ENCODE data around the gene TGFBI. TPM values are rescaled to one million over a fixed set of nuclear protein-coding genes. Genes with fewer than 3 reads are reported as not detected.

TGFBI gene
- total and polyA plus RNA-seq, 9 donors, result 164 to 351 (median 213) TPM

DNA sequence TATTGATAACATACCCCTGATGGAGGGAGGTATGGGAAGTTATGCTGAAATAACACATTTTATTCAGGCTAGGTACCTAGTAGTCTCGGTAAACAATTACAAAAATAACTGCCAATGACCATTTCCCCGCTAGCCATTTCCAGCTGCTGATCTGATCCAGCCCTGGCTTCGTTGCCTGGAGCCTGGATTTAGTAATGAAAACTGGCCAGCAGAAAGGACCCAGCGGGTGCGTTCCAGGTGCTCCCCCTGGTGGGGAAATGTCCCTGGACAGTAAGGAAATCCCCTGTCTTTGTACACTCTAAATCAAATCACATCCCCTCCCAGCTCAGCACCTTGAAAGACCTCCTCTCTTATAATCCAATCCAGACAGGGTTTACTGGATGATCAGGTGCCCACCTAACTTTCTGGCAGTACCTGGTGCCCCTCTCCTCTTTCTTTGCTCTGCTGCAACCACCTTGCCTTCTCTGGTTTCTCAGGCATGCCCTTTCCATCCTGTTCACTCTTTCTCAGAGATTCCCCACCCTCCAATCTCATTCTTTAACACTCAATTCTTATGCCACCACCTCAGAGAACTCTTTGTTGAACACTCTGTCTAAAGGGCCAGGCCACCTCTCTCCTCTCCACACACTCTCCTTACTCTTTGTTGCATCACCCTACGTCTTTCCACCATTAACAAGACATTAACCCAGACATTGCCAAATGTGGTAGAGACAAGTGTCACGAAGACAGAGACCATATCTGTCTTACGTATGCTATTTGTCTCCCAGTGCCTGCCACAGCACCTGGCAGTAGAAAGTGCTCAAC lies 53.8 kb downstream of the TGFBI start:
- no peak overlapping the region for H3K27ac ChIP-seq (ENCODE audit: low read length)
- WGBS (ENCODE audit: insufficient coverage), result 60% methylated on average over 2 of the region's 8 CpGs
- peaks cover 8% of the 10 kb centered on the region for H3K4me1 ChIP-seq (ENCODE audit: control insufficient read depth, insufficient read depth, low read length)
- H3K27me3 ChIP-seq (ENCODE audit: control insufficient read depth, insufficient read depth, low read length), result no peaks in the 10 kb centered on the region
- peak; percentile 91 for DNase-seq
- H3K9me3 ChIP-seq (replicated peaks; ENCODE audit: control insufficient read depth, low read depth, low read length), result no peaks in the 10 kb centered on the region
- H3K36me3 ChIP-seq (ENCODE audit: control insufficient read depth, insufficient read depth, low read length), result no peaks in the 10 kb centered on the region
- no peak overlapping the region for H3K4me3 ChIP-seq (ENCODE audit: low read length)

DNA sequence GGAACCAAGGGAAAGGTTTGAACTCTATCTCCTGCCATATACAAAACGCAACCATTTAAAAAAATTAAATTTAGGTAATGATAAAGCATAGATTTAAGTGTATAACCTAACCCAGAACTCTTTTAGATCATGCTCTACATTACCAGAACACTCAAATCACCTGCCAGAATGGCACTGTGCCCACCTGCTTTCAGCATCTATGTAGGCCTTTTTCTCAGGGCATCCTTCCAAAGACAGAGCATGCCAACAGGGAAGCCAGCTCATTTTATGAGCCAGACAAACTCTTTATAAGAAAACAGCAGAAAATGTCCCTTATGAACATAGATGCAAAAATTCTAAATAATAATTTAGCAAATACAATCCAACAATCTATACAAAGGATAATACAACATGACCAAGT lies 55.9 kb downstream of the TGFBI start:
- peaks cover 18% of the 10 kb centered on the region for H3K4me1 ChIP-seq (ENCODE audit: control insufficient read depth, insufficient read depth, low read length)
- no peaks in the 10 kb centered on the region for H3K36me3 ChIP-seq (ENCODE audit: control insufficient read depth, insufficient read depth, low read length)
- DNase-seq, result peak; percentile 66
- no peak overlapping the region for H3K4me3 ChIP-seq (ENCODE audit: low read length)
- no peak overlapping the region for H3K27ac ChIP-seq (ENCODE audit: low read length)
- no CpG with 5 or more reads among the region's 1 CpG for WGBS (ENCODE audit: insufficient coverage)
- no peaks in the 10 kb centered on the region for H3K9me3 ChIP-seq (replicated peaks; ENCODE audit: control insufficient read depth, low read depth, low read length)
- no peaks in the 10 kb centered on the region for H3K27me3 ChIP-seq (ENCODE audit: control insufficient read depth, insufficient read depth, low read length)

DNA sequence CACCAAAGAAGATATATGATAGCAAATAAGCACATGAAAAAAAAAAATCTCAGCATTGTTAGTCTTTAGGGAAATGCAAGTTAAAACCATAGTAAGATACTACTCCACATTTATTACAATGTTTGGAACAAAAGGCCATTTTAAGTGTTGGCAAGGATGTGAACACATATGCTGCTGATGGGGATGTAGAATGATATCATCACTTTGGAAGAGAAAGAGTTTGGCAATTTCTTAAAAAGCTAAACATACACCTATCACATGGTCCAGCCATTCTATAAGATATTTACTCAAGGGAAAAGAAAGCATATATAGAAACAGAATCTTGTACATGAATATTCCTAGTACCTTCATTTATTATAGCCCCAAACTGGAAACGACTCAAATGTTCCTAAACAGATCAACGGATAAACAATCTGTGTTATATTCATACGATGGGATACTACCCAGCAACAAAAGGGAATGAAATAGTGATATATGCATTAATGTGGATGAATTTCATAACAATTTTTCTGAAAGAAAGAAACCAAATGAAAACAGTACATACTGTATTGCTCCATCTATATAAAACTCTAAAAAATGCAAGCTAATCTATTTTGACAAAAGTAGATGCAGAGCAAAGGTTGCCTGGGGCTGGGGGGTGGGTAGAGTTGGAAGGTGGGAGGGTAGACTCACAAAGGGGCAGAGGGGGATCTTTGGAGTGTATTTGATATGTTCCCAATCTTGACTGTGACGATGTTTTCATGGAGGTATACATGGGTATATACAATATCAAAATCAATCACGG lies 58.2 kb downstream of the TGFBI start:
- DNase-seq, result peak; percentile 97
- no CpG with 5 or more reads among the region's 5 CpGs for WGBS (ENCODE audit: insufficient coverage)
- H3K27me3 ChIP-seq (ENCODE audit: control insufficient read depth, insufficient read depth, low read length), result no peaks in the 10 kb centered on the region
- H3K36me3 ChIP-seq (ENCODE audit: control insufficient read depth, insufficient read depth, low read length), result no peaks in the 10 kb centered on the region
- H3K9me3 ChIP-seq (replicated peaks; ENCODE audit: control insufficient read depth, low read depth, low read length), result no peaks in the 10 kb centered on the region
- H3K4me1 ChIP-seq (ENCODE audit: control insufficient read depth, insufficient read depth, low read length), result peaks cover 14% of the 10 kb centered on the region
- H3K27ac ChIP-seq (ENCODE audit: low read length), result peak overlapping the region; percentile 87
- no peak overlapping the region for H3K4me3 ChIP-seq (ENCODE audit: low read length)

DNA sequence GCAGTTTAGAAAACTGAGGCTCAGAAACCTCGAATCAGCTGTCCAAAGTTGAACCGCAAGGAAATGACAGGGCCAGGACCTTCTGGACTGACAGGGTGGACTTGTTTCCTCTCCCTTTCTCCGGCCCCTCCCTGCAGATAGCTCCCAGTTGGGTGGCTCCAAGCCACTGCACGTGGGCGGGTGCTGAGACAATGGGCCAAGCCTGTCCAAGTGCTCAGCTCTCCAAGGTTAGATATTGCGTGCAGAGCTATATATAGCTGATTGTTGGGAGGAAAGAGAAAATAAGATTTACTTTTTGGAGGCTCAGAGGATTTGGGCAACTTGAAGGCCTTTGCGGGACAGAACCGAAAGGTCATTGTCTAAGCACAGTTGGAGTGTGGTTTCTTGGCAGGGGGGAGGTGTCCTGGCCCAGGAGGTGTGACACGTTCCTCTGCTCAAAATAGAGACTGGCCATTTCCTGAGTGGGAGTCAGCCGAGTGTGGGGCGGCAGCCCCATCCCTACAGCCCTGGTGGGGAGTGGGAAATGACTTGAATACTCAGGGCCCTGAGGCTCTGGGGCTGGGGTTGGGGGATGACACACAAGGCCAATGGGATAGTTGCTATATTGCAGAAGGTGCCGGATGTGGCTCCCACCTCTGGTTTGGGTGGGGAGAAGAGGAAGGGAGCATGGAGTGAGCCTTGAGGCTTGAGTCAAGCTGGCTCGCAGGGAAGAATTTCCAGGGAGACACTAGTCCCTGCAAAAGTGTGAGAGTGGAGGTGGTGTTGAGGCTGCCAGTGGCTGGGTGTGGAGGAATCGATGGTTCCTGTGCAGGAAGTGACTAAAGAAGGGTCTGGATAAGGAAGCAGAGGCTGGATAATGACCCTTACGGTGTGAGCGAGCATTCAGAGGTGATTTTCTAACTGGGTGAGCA lies 59.4 kb downstream of the TGFBI start:
- peak; percentile 98 for DNase-seq
- Histone ChIP-seq H3K9me3 (replicated peaks; ENCODE audit: control insufficient read depth, low read depth, low read length) (no peaks in the 10 kb centered on the region), H3K27me3 (ENCODE audit: control insufficient read depth, insufficient read depth, low read length) (no peaks in the 10 kb centered on the region), H3K4me3 (ENCODE audit: low read length) (no peak overlapping the region), H3K36me3 (ENCODE audit: control insufficient read depth, insufficient read depth, low read length) (no peaks in the 10 kb centered on the region), H3K4me1 (ENCODE audit: control insufficient read depth, insufficient read depth, low read length) (peaks cover 14% of the 10 kb centered on the region), H3K27ac (ENCODE audit: low read length) (peak overlapping the region; percentile 87)
- 32% methylated on average over 15 of the region's 16 CpGs for WGBS (ENCODE audit: insufficient coverage)

DNA sequence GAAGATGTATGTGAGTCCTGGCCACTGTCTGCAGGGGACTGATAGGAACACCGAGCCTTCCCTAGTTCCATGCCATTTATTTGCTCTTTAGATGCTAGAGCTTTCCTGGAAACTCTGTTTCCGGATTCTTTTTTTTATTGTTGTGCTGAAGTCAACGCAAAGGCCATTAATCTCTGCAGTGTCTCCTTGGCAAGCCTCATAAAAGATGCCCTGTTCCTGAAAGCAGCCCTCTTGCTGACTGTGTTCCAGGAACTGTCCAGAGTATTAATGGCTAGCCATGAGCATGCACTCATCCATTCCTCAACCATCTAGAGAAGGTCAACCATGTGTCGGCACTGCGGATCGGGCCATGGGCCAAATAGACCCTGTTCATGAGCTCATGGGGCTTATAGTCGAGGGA lies 61.0 kb downstream of the TGFBI start:
- no peak for DNase-seq
- H3K4me1 ChIP-seq (ENCODE audit: control insufficient read depth, insufficient read depth, low read length), result peaks cover 14% of the 10 kb centered on the region
- H3K36me3 ChIP-seq (ENCODE audit: control insufficient read depth, insufficient read depth, low read length), result no peaks in the 10 kb centered on the region
- H3K4me3 ChIP-seq (ENCODE audit: low read length), result no peak overlapping the region
- H3K27me3 ChIP-seq (ENCODE audit: control insufficient read depth, insufficient read depth, low read length), result no peaks in the 10 kb centered on the region
- H3K27ac ChIP-seq (ENCODE audit: low read length), result peak overlapping the region; percentile 14
- WGBS (ENCODE audit: insufficient coverage), result 61% methylated on average over 5 of the region's 7 CpGs
- no peaks in the 10 kb centered on the region for H3K9me3 ChIP-seq (replicated peaks; ENCODE audit: control insufficient read depth, low read depth, low read length)

DNA sequence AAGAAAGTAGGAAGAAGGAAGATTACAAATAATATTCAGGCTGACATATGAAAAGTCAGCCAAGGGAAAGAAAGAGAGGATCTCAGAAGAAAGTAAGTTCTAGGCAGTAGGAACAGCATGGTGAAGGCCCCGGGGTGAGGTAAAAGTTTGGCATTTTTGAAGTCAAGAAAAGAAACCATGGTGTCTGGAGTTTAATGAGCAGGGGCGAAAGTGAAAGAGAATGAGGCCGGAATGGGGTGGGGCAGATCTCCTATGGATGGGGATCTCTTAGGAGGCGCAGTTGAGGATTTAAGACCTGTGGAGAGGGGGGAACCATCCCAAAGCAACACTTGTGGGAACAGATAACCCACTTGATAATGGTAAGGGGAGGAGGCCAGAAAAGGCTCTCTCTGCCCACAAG lies 61.5 kb downstream of the TGFBI start:
- Histone ChIP-seq H3K4me1 (ENCODE audit: control insufficient read depth, insufficient read depth, low read length) (peaks cover 14% of the 10 kb centered on the region), H3K9me3 (replicated peaks; ENCODE audit: control insufficient read depth, low read depth, low read length) (no peaks in the 10 kb centered on the region), H3K36me3 (ENCODE audit: control insufficient read depth, insufficient read depth, low read length) (no peaks in the 10 kb centered on the region), H3K27ac (ENCODE audit: low read length) (no peak overlapping the region), H3K27me3 (ENCODE audit: control insufficient read depth, insufficient read depth, low read length) (no peaks in the 10 kb centered on the region), H3K4me3 (ENCODE audit: low read length) (no peak overlapping the region)
- 91% methylated on average over 4 of the region's 4 CpGs for WGBS (ENCODE audit: insufficient coverage)
- DNase-seq, result no peak

DNA sequence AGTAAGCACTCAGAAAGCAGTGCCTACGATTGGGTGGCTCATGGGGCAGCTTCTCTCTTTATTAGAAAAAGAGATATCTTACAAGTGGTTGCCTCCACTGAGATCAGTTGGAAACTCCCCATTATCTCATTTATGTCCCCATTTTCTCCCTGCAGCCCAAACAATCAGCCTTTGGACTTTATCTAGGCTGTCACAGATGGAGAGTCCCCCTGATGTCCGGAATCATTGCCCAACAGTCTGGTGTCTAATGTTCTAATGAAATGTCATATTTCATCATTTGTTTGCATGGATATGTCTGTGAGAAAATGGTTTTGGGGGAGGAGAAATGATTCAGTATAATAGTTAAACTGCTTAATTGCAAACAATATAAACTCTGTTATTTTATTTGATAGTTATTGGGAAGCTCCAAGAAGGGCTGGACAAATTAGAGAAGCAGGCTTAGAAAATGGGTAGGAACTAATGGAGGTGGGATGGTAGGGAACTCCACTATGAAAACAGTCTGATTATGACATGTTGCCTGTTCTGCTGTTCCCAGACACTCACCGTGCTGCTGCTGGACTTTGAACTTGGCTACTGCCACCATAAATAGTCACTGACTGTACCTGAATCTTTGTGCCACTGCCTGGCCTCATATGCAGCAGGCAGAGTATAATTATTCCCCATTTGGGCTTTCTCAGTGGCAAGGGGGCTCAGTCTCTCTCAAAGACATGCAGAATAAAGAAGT lies 65.6 kb downstream of the TGFBI start:
- H3K4me1 ChIP-seq (ENCODE audit: control insufficient read depth, insufficient read depth, low read length), result no peaks in the 10 kb centered on the region
- no peaks in the 10 kb centered on the region for H3K9me3 ChIP-seq (replicated peaks; ENCODE audit: control insufficient read depth, low read depth, low read length)
- no peak for DNase-seq
- H3K4me3 ChIP-seq (ENCODE audit: low read length), result no peak overlapping the region
- 38% methylated on average over 1 of the region's 3 CpGs for WGBS (ENCODE audit: insufficient coverage)
- H3K27me3 ChIP-seq (ENCODE audit: control insufficient read depth, insufficient read depth, low read length), result no peaks in the 10 kb centered on the region
- no peaks in the 10 kb centered on the region for H3K36me3 ChIP-seq (ENCODE audit: control insufficient read depth, insufficient read depth, low read length)
- no peak overlapping the region for H3K27ac ChIP-seq (ENCODE audit: low read length)

DNA sequence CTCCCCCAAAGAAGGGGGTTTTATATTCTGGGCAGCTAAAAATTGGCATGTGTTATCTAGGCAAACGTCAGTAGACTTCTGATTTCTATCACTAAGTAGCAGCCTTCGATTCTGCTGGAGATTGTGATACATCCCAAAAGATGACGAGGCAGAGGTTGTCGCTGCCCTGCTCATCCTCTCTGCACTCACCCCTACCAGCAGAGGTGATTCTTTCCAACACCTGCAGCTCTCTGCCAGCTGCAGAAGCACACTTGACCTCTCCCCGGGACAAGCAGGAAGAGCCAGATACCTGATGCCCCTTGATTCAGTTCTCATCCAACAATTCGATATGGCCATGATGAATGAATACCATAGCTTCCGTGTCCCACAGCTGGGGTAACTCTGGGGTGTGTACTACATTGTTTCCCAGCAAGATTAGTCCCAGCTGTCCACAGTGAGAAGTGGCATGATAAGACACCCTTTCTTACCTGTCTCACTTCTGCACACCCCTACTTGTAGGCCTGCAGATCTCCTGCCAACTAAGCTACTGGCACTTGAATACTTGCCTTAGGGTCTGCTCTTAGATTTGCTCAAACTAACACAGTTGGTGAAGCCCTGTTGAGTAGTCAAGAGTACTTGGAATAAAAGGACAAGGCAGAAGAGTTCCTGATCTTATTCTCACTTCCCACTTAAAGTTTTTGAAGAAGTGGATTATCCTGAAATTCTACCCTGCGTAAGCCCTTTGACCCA lies 66.3 kb downstream of the TGFBI start:
- no peak overlapping the region for H3K4me3 ChIP-seq (ENCODE audit: low read length)
- no peaks in the 10 kb centered on the region for H3K9me3 ChIP-seq (replicated peaks; ENCODE audit: control insufficient read depth, low read depth, low read length)
- no peak for DNase-seq
- no peaks in the 10 kb centered on the region for H3K27me3 ChIP-seq (ENCODE audit: control insufficient read depth, insufficient read depth, low read length)
- WGBS (ENCODE audit: insufficient coverage), result 67% methylated on average over 5 of the region's 8 CpGs
- H3K4me1 ChIP-seq (ENCODE audit: control insufficient read depth, insufficient read depth, low read length), result no peaks in the 10 kb centered on the region
- H3K27ac ChIP-seq (ENCODE audit: low read length), result no peak overlapping the region
- no peaks in the 10 kb centered on the region for H3K36me3 ChIP-seq (ENCODE audit: control insufficient read depth, insufficient read depth, low read length)

DNA sequence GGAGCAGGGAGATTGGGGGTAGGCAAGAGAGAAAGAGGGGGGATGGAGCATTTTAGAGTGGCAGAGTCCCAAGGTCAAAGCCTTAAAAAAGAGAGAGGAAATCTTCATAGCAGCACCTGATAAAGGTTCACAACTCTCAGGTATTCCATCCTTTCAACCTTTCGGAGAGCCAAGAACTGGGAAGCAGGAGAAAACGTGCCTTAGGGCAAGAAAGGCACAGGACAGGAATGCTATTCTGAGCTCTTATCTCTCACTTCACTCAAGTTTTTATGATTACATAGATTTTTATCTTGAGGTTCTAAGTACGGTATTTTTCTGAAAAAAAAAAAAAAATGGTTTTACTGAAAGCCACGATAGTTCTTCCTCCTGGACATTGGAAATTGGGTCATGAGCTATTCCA lies 69.4 kb downstream of the TGFBI start:
- no CpG with 5 or more reads among the region's 4 CpGs for WGBS (ENCODE audit: insufficient coverage)
- no peaks in the 10 kb centered on the region for H3K9me3 ChIP-seq (replicated peaks; ENCODE audit: control insufficient read depth, low read depth, low read length)

More for the DNA sequence above, 69.4 kb downstream of the TGFBI start:
- Histone ChIP-seq H3K27ac (ENCODE audit: low read length) (no peak overlapping the region), H3K27me3 (ENCODE audit: control insufficient read depth, insufficient read depth, low read length) (no peaks in the 10 kb centered on the region), H3K4me3 (ENCODE audit: low read length) (no peak overlapping the region), H3K4me1 (ENCODE audit: control insufficient read depth, insufficient read depth, low read length) (no peaks in the 10 kb centered on the region), H3K36me3 (ENCODE audit: control insufficient read depth, insufficient read depth, low read length) (no peaks in the 10 kb centered on the region)
- DNase-seq, result no peak
